Naive thymus-derived CD4-positive, alpha-beta T cell (primary cell): ENCODE data around the gene FOXS1. TPM values are rescaled to one million over a fixed set of nuclear protein-coding genes. Genes with fewer than 3 reads are reported as not detected.

Experiments used
- ATAC-seq: fragments of 150-1000 bp; cut with Tn5 transposase; 2 replicates; pipeline ENCODE4 v1.10.0; 2021; ENCODE audit warnings: mild to moderate bottlenecking, moderate library complexity
- CTCF ChIA-PET: fragments of 350-600 bp; sonication (Branson Sonifier 250); formaldehyde crosslinking; loops from one replicate; lab custom pipeline; 2021; ENCODE audit warnings: antibody characterized with exemption; lab: Charles Lee
- POLR2A ChIA-PET: fragments of 350-600 bp; sonication (Branson Sonifier 250); formaldehyde crosslinking; loops from one replicate; lab custom pipeline; 2021; ENCODE audit warnings: antibody characterized with exemption, inconsistent platforms; lab: Charles Lee
- DNase-seq, 9 donors: peaks; one replicate each; pipeline versions ENCODE4 v3.0.0 to v3.0.0-alpha.2; 2020 to 2022; ENCODE audit warnings: mixed read lengths in 1 of 9
- H3K27ac ChIP-seq: one replicate; pipeline ENCODE4 v1.7.0; 2013; ENCODE audit warnings: mild to moderate bottlenecking, low read depth, low read length, moderate library complexity
- H3K27me3 ChIP-seq, 2 donors: one replicate each; pipeline ENCODE4 v1.7.0; 2013; ENCODE audit warnings: low read length in 2 of 2, mild to moderate bottlenecking in 2 of 2, moderate library complexity in 2 of 2; ENCODE audit not compliant: control insufficient read depth in 2 of 2, insufficient read depth in 2 of 2
- H3K36me3 ChIP-seq, 3 experiments: 1 replicate in 2 of 3; 2 replicates in 1 of 3; pipeline ENCODE4 v1.7.0; 2013; ENCODE audit warnings: low read length in 3 of 3, mild to moderate bottlenecking in 3 of 3, moderate library complexity in 1 of 3; ENCODE audit not compliant: insufficient read depth in 3 of 3, control insufficient read depth in 2 of 3
- H3K4me1 ChIP-seq, 2 donors: one replicate each; pipeline ENCODE4 v1.7.0; 2013; ENCODE audit warnings: low read length in 2 of 2, mild to moderate bottlenecking in 2 of 2, moderate library complexity in 1 of 2; ENCODE audit not compliant: control insufficient read depth in 2 of 2, insufficient read depth in 2 of 2
- H3K4me3 ChIP-seq: 2 replicates; pipeline ENCODE4 v1.7.0; 2013; ENCODE audit warnings: mild to moderate bottlenecking, low read length
- H3K9me3 ChIP-seq, 3 experiments: 1 replicate in 2 of 3; 2 replicates in 1 of 3; pipeline ENCODE4 v1.7.0; 2013; ENCODE audit warnings: low read length in 3 of 3; ENCODE audit not compliant: control insufficient read depth in 2 of 3
- H3K27ac Mint-ChIP-seq, 9 donors: one replicate each; pipeline ENCODE4 v1.8.0; 2020 to 2022; ENCODE audit warnings: mixed read lengths in 9 of 9, mild to moderate bottlenecking in 8 of 9, moderate library complexity in 5 of 9, inconsistent platforms in 2 of 9
- H3K27me3 Mint-ChIP-seq, 5 donors: one replicate each; pipeline ENCODE4 v1.8.0; 2021 to 2022; ENCODE audit warnings: mixed read lengths in 5 of 5, mild to moderate bottlenecking in 1 of 5
- H3K36me3 Mint-ChIP-seq, 5 donors: one replicate each; pipeline ENCODE4 v1.8.0; 2020 to 2022; ENCODE audit warnings: mixed read lengths in 5 of 5, mild to moderate bottlenecking in 3 of 5, inconsistent platforms in 1 of 5
- H3K4me1 Mint-ChIP-seq, 7 donors: one replicate each; pipeline ENCODE4 v1.8.0; 2020 to 2022; ENCODE audit warnings: mixed read lengths in 7 of 7, mild to moderate bottlenecking in 3 of 7, inconsistent platforms in 1 of 7
- H3K4me3 Mint-ChIP-seq, 10 donors: one replicate each; pipeline ENCODE4 v1.8.0; 2020 to 2022; ENCODE audit warnings: mild to moderate bottlenecking in 10 of 10, mixed read lengths in 10 of 10, moderate library complexity in 6 of 10, inconsistent platforms in 2 of 10
- H3K9me3 Mint-ChIP-seq, 11 donors: one replicate each; pipeline ENCODE4 v1.8.0; 2020 to 2022; ENCODE audit warnings: mixed read lengths in 11 of 11, mild to moderate bottlenecking in 4 of 11, inconsistent platforms in 1 of 11, moderate library complexity in 1 of 11
- intact Hi-C, 2 donors: fragments of 100-400 bp; cut with micrococcal nuclease; formaldehyde crosslinking; loops; one replicate each; pipeline ENCODE4 v1.15.1; 2023
- polyA plus RNA-seq, 2 donors: library from polyadenylated mRNA; unstranded; fragments of 300-500 nt; fragmentation: Illumina TruSeq; gene quantifications; one replicate each; pipeline ENCODE4 v1.2.3, GENCODE V29; 2021
- total RNA-seq, 6 experiments: library from RNA in 5 of 6; stranded (reverse) in 5 of 6; gene quantifications; 1 replicate in 5 of 6; 2 replicates in 1 of 6; pipeline ENCODE4 v1.2.3 and lab custom pipeline; 2021 to 2026

Gene FOXS1
- total and polyA plus RNA-seq, 7 experiments from 2014 or later: not detected

- Histone ChIP-seq H3K9me3 (no peaks in the 10 kb centered on the region), H3K27ac (no peak overlapping the region), H3K36me3 (no peaks in the 10 kb centered on the region), H3K4me1 (peaks cover 4 to 12% of the 10 kb centered on the region in 2 donors), H3K4me3 (no peak overlapping the region), H3K27me3 (peaks cover 0 to 10% of the 10 kb centered on the region in 2 donors)
- no peak overlapping the region for H3K27ac Mint-ChIP-seq
- no peaks in the 10 kb centered on the region for H3K36me3 Mint-ChIP-seq
- H3K4me1 Mint-ChIP-seq: peaks cover 5 to 22% (median 11%) of the 10 kb centered on the region in 7 donors
- POLR2A ChIA-PET: interaction anchor here (0.7 kb wide), 1 partner anchor 78 kb away, joined by 3 read pairs; no protein-coding TSS in a partner anchor
- H3K27me3 Mint-ChIP-seq: peaks cover 17 to 49% (median 31%) of the 10 kb centered on the region in 5 donors
- ATAC-seq (no peak), DNase-seq (no peak)
- CTCF ChIA-PET: no interaction called here
- H3K4me3 Mint-ChIP-seq: peak overlapping the region in 1 of 10 donors; percentile 4
- peaks cover 0 to 2% (median 0%) of the 10 kb centered on the region in 11 donors for H3K9me3 Mint-ChIP-seq
- intact Hi-C loops: loop anchor here in 1 of 2 donors (10.0 kb wide), 1 partner anchor 656 kb away; no protein-coding TSS in a partner anchor
Observed at GRCh38 chr20:31858760-31859083, 13.3 kb upstream of the FOXS1 start.

GRCh38 chr20:31857861-31858759 is 12.7 kb upstream of the FOXS1 start:
- H3K27me3 Mint-ChIP-seq: peaks cover 17 to 48% (median 31%) of the 10 kb centered on the region in 5 donors
- Histone ChIP-seq H3K9me3 (no peaks in the 10 kb centered on the region), H3K4me3 (no peak overlapping the region), H3K27ac (no peak overlapping the region), H3K36me3 (no peaks in the 10 kb centered on the region), H3K4me1 (peaks cover 4 to 12% of the 10 kb centered on the region in 2 donors), H3K27me3 (peaks cover 0 to 10% of the 10 kb centered on the region in 2 donors)
- H3K9me3 Mint-ChIP-seq: peaks cover 0 to 2% (median 0%) of the 10 kb centered on the region in 11 donors
- H3K4me3 Mint-ChIP-seq: peak overlapping the region in 1 of 10 donors; percentile 4
- DNase-seq: no peak
- H3K36me3 Mint-ChIP-seq: no peaks in the 10 kb centered on the region
- H3K4me1 Mint-ChIP-seq: peaks cover 5 to 22% (median 11%) of the 10 kb centered on the region in 7 donors
- ChIA-PET CTCF (interaction anchor here (0.7 kb wide), 1 partner anchor 15 kb away, joined by 3 read pairs; no protein-coding TSS in a partner anchor), POLR2A (interaction anchor here (0.7 kb wide), 1 partner anchor 77 kb away, joined by 3 read pairs; no protein-coding TSS in a partner anchor)
- H3K27ac Mint-ChIP-seq: no peak overlapping the region
- ATAC-seq: no peak
- intact Hi-C loops: loop anchor here in 1 of 2 donors (10.0 kb wide), 1 partner anchor 657 kb away; no protein-coding TSS in a partner anchor

DNA sequence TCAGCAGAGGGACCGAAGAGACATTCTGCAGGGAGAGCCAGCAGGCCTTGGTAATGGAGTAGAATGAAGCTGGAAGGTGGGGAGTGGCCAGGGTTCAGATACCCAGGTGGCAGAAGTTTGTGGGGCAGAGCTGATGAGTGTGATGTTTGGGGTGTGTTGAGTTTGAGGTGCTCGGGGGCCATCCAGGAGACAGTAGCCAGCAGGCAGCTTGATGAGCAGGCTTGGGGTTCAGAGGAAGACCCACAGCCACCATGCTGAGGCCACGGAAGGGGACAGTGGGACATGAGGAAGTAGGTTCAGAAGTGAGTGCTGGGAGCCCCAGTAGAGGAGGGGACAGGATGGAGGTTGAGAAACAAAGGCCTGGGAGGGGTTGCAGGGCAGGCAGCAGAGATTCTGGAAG is 11.1 kb upstream of the FOXS1 start:
- Mint-ChIP-seq H3K4me1 (peaks cover 0 to 18% (median 8%) of the 10 kb centered on the region in 7 donors), H3K4me3 (no peak overlapping the region), H3K27me3 (peaks cover 18 to 40% (median 34%) of the 10 kb centered on the region in 5 donors), H3K9me3 (no peaks in the 10 kb centered on the region), H3K36me3 (no peaks in the 10 kb centered on the region), H3K27ac (no peak overlapping the region)
- CTCF ChIA-PET: no interaction called here
- DNase-seq (no peak), ATAC-seq (no peak)
- Histone ChIP-seq H3K4me3 (no peak overlapping the region), H3K9me3 (no peaks in the 10 kb centered on the region), H3K27ac (no peak overlapping the region), H3K27me3 (peaks cover 0 to 10% of the 10 kb centered on the region in 2 donors), H3K36me3 (no peaks in the 10 kb centered on the region), H3K4me1 (peaks cover 4 to 12% of the 10 kb centered on the region in 2 donors)
- intact Hi-C loops: loop anchor here in 1 of 2 donors (10.0 kb wide), 1 partner anchor 658 kb away; no protein-coding TSS in a partner anchor
- POLR2A ChIA-PET: no interaction called here

GRCh38 chr20:31853481-31853880 is 8.1 kb upstream of the FOXS1 start:
- POLR2A ChIA-PET: no interaction called here
- intact Hi-C loops: loop anchor here (2.0 to 10.0 kb wide), 3 partner anchors 177 to 799 kb away; no protein-coding TSS in a partner anchor
- H3K36me3 Mint-ChIP-seq: peaks cover 0 to 4% (median 0%) of the 10 kb centered on the region in 5 donors

DNA sequence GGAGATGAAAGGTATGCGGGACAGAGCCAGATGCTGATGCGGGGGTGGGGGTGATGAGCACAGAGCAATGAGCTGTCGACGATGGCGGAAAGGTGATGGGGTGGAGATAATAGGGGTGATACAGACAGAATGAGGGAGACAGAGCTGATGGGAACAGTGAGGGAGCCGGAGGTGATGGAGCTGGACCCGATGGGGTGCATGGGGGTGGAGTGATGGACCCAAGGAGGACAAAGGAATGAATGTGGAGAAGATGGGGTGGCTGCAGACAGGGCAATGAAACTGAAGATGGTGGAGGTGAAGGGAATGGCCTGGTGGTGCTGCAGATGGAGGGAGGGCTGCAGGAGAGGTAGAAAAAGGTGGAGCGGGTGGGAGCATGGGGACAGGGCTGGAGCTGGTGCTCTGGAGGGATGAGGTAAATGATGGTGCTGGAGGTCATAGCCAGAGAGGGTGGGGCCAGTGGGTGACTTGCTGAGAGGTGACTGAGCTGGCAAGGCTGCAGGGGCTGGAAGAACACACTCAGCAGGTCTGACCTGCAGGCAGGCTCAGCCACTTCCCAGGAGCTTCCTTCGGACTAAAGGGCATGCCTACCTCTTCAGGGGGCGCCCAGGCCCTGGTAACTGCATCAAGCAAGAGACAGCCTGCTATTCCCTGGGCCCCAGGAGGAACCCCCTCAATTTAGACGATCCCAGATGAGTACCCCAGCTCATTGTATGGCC is 6.0 kb upstream of the FOXS1 start:
- POLR2A ChIA-PET: interaction anchor here (0.6 kb wide), 1 partner anchor 280 kb away, joined by 4 read pairs; no protein-coding TSS in a partner anchor
- intact Hi-C loops: loop anchor here in 1 of 2 donors (10.0 kb wide), 1 partner anchor 663 kb away; no protein-coding TSS in a partner anchor
- no peak for DNase-seq

More at GRCh38 chr20:31853481-31853880, 8.1 kb upstream of the FOXS1 start:
- no peak for ATAC-seq
- Mint-ChIP-seq H3K27ac (no peak overlapping the region), H3K4me1 (peaks cover 0 to 7% (median 0%) of the 10 kb centered on the region in 7 donors), H3K4me3 (no peak overlapping the region), H3K9me3 (peaks cover 0 to 2% (median 0%) of the 10 kb centered on the region in 11 donors), H3K27me3 (peaks cover 21 to 44% (median 25%) of the 10 kb centered on the region in 5 donors)
- CTCF ChIA-PET: interaction anchor here (1.2 to 2.9 kb wide), 6 partner anchors 95 to 238 kb away, joined by 3 to 16 read pairs (median 5); partner anchors contain the start of gene PDRG1
- DNase-seq: no peak
- Histone ChIP-seq H3K4me1 (no peaks in the 10 kb centered on the region), H3K9me3 (no peaks in the 10 kb centered on the region), H3K36me3 (no peaks in the 10 kb centered on the region), H3K27me3 (no peaks in the 10 kb centered on the region), H3K27ac (no peak overlapping the region), H3K4me3 (no peak overlapping the region)

More for the DNA sequence above, 6.0 kb upstream of the FOXS1 start:
- Mint-ChIP-seq H3K9me3 (peaks cover 0 to 2% (median 0%) of the 10 kb centered on the region in 11 donors), H3K4me3 (no peak overlapping the region), H3K36me3 (peaks cover 0 to 4% (median 0%) of the 10 kb centered on the region in 5 donors), H3K4me1 (no peaks in the 10 kb centered on the region), H3K27ac (no peak overlapping the region), H3K27me3 (peaks cover 15 to 32% (median 18%) of the 10 kb centered on the region in 5 donors)
- CTCF ChIA-PET: interaction anchor here (0.5 to 2.9 kb wide), 6 partner anchors 9 to 1126 kb away, joined by 3 to 16 read pairs (median 4); partner anchors contain the start of gene PDRG1
- Histone ChIP-seq H3K27me3 (no peaks in the 10 kb centered on the region), H3K9me3 (no peaks in the 10 kb centered on the region), H3K27ac (no peak overlapping the region), H3K4me3 (no peak overlapping the region), H3K36me3 (no peaks in the 10 kb centered on the region), H3K4me1 (no peaks in the 10 kb centered on the region)
- ATAC-seq: no peak
